ENCODE measurements around the gene HECTD2. TPM values are rescaled to one million over a fixed set of nuclear protein-coding genes. Genes with fewer than 3 reads are reported as not detected.

Gene HECTD2
- polyA plus RNA-seq, 6 donors from 2014 or later, result 0.96 to 1.9 (median 1.8) TPM; not detected in 1

DNA sequence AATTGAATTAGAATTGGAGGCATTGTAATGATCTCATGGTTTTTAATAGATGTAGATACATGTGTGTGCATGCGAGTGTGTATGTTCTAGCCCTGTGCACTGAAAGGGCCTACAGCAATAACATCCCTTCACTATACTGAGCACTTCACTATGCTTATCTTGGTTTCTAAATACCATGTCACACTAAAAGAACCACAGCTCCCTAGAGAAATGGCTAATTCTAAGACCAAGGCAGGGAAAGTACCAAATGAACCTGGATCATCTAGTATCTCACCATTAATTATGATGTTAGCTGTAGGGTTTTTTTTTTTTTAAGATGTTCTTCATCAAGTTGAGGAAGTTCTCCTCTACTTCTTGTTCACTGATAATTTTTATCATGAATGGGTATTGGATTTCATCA lies 55.1 kb downstream of the HECTD2 start:
- H3K36me3 Mint-ChIP-seq, result peaks cover 32 to 42% of the 10 kb centered on the region in 2 donors
- no peaks in the 10 kb centered on the region for H3K27me3 Mint-ChIP-seq
- DNase-seq (no peak), ATAC-seq (ENCODE audit: low read depth in 2 of 2) (no peak)
- H3K27ac Mint-ChIP-seq, result peak overlapping the region in 1 of 6 donors; percentile 14
- H3K4me3 Mint-ChIP-seq, result no peak overlapping the region
- H3K4me1 Mint-ChIP-seq, result no peaks in the 10 kb centered on the region
- H3K9me3 Mint-ChIP-seq, result peaks cover 0 to 7% (median 2%) of the 10 kb centered on the region in 7 donors

DNA sequence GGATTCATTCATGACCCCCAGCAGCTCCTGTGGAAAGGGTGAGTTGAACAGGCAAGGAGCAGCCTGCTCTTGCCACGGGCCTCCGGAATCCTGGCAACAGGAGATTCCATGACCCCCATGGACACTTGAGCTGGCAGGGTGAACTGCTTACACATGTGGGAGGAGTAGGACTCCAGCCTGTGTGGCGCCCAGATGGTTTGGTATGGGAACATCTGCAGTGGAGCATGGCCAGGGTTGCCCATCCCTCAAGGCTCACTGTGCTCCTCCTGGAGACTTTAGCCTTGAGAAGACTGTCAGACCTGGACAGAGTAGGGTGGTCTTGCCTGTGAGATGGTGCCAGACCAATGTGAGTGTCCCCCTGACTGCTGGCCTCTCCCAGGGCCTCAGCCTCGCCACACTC lies 57.0 kb downstream of the HECTD2 start:
- H3K27me3 Mint-ChIP-seq, result no peaks in the 10 kb centered on the region
- peaks cover 0 to 12% (median 5%) of the 10 kb centered on the region in 7 donors for H3K9me3 Mint-ChIP-seq
- no peak for ATAC-seq (ENCODE audit: low read depth in 2 of 2)
- no peak overlapping the region for H3K4me3 Mint-ChIP-seq
- H3K36me3 Mint-ChIP-seq, result peaks cover 28 to 35% of the 10 kb centered on the region in 2 donors
- H3K4me1 Mint-ChIP-seq, result no peaks in the 10 kb centered on the region
- H3K27ac Mint-ChIP-seq, result no peak overlapping the region
- no peak for DNase-seq

DNA sequence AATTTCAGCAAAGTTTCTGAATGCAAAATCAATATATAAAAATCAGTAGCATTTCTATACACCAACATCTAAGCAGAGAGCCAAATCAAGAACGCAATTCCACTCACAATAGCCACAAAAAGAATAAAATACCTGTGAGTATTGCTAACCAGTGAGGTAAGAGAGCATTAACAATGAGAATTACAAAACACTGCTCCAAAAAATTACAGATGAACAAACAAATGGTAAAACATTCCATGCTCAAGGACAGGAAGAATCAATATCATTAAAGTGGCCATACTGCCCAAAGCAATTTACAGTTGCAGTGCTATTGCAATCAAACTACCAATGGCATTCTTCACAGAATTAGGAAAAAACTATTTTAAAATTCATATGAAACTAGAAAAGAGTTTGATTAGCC lies 61.5 kb downstream of the HECTD2 start:
- H3K9me3 Mint-ChIP-seq, result peaks cover 0 to 11% (median 2%) of the 10 kb centered on the region in 7 donors
- H3K27me3 Mint-ChIP-seq, result no peaks in the 10 kb centered on the region

DNA sequence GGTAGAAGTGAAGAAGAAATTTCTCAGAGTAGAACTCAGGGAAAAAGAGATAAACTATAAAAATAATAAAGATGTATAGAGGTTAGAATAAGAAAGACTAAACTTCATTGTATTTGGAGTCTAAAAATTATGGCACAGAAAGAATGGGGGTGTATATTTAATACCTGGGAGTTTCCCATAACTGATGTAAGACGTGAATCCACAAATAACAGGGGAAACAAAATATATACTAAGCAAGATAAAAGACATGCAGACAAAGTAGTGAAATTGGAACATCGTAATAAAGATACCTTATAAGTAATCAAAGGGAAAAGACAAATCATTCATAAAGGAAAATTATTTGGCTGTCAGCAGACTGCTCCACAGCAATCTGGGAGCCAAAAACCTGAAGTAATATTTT lies 62.8 kb downstream of the HECTD2 start:
- H3K27me3 Mint-ChIP-seq, result no peaks in the 10 kb centered on the region
- H3K36me3 Mint-ChIP-seq, result peaks cover 0 to 7% of the 10 kb centered on the region in 2 donors
- DNase-seq, result no peak
- no peaks in the 10 kb centered on the region for H3K4me1 Mint-ChIP-seq
- H3K4me3 Mint-ChIP-seq, result no peak overlapping the region
- no peak overlapping the region for H3K27ac Mint-ChIP-seq
- ATAC-seq (ENCODE audit: low read depth in 2 of 2), result no peak
- peaks cover 0 to 11% (median 2%) of the 10 kb centered on the region in 7 donors for H3K9me3 Mint-ChIP-seq

More for the DNA sequence above, 61.5 kb downstream of the HECTD2 start:
- H3K36me3 Mint-ChIP-seq, result peaks cover 3 to 20% of the 10 kb centered on the region in 2 donors
- H3K27ac Mint-ChIP-seq, result no peak overlapping the region
- no peak for DNase-seq
- no peaks in the 10 kb centered on the region for H3K4me1 Mint-ChIP-seq
- no peak overlapping the region for H3K4me3 Mint-ChIP-seq
- no peak for ATAC-seq (ENCODE audit: low read depth in 2 of 2)

DNA sequence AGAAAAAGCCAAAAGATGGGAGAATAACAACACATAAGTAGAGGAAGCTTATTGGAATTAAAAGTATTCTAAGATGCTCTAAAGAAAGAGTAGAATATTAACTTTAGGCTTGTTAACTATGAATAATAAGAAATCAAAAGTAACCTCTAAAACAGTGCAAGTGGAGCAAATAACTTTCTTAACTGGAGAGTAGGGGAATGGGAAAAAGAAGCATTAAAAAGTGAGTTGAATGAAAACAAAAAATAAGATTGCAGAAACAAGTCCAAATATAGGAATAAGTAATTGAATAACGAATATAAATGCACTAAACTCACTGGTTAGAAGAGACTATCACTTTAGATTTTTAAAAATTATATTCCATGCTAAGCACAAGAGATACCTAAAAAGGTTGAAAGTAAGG lies 63.9 kb downstream of the HECTD2 start:
- ATAC-seq (ENCODE audit: low read depth in 2 of 2) (no peak), DNase-seq (no peak)
- Mint-ChIP-seq H3K27me3 (no peaks in the 10 kb centered on the region), H3K9me3 (peaks cover 0 to 11% (median 0%) of the 10 kb centered on the region in 7 donors), H3K4me1 (no peaks in the 10 kb centered on the region), H3K36me3 (no peaks in the 10 kb centered on the region), H3K27ac (no peak overlapping the region), H3K4me3 (no peak overlapping the region)

DNA sequence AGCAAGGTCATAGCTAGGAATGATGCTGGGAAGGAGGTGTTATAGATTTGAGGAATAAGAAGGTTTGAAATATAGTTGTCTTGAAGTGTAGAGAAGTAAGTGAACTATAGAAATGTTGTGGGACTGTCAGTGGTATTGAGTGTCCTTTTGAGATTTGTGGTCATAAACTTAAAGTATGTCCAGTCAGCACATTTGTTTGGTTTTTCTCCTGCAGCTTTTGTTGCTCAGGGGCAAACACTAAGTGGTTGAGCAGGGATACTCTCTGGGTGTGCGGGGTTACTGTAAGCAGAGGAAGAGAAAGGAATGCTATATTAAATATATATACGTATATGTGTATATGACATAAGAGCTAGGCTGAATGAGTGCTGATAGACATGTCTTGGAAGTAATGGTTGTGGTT lies 67.1 kb downstream of the HECTD2 start:
- no peaks in the 10 kb centered on the region for H3K4me1 Mint-ChIP-seq
- no peak for DNase-seq
- no peak overlapping the region for H3K27ac Mint-ChIP-seq
- H3K9me3 Mint-ChIP-seq, result no peaks in the 10 kb centered on the region
- H3K27me3 Mint-ChIP-seq, result no peaks in the 10 kb centered on the region
- H3K4me3 Mint-ChIP-seq, result no peak overlapping the region
- ATAC-seq (ENCODE audit: low read depth in 2 of 2), result no peak
- peaks cover 0 to 6% of the 10 kb centered on the region in 2 donors for H3K36me3 Mint-ChIP-seq

DNA sequence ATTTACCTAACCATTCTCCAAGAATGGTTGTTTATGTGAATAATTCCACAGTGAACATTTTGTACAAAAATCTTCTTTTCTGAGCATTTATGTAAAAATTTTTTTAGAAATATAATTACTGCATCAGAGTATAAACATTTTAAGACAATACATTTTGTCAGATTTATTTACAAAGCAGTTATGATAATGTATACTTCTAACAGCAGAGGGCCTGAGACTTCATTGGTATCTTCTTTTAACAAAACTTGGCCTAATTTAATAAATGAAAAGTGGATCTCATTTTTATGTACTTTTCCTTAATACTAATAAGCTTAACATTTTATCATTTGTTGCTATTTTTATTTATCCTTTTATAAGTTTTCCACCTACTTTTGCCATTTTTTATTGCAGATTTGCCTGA lies 69.4 kb downstream of the HECTD2 start:
- H3K4me3 Mint-ChIP-seq, result no peak overlapping the region
- H3K36me3 Mint-ChIP-seq, result peaks cover 0 to 6% of the 10 kb centered on the region in 2 donors
- DNase-seq (no peak), ATAC-seq (ENCODE audit: low read depth in 2 of 2) (no peak)
- no peaks in the 10 kb centered on the region for H3K4me1 Mint-ChIP-seq
- H3K9me3 Mint-ChIP-seq, result no peaks in the 10 kb centered on the region
- H3K27me3 Mint-ChIP-seq, result no peaks in the 10 kb centered on the region
- no peak overlapping the region for H3K27ac Mint-ChIP-seq

DNA sequence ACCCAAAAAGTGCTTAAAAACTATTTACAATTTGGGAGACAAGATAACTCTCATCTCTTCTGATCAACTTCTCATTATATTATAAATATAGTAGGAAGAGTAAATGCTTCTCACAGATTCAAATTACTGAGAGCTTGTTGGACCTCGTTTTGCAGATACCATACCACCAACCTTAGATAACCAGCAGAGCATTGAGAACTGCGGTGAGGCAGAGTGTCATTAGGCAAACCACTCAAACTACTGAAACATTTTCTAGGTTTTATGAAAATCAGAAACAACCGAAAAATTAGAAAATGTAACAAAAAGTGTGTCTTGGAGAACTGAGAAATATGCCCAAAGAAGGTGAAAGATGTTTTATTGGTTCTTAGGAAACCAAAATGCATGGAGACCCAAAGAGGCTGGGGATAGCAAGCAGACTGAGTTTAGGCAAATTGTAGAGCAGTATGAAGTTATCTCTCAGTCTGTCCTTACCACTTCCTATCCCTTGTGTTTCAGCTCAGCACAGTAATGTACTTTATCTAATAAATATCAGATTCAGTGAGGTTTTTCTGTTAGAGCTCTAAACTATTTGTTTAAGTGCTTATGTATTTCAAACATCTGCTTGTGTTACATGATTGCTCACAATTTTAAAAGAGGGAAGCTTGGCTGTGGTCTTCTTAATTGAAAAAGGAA lies 77.9 kb downstream of the HECTD2 start:
- DNase-seq, result no peak
- Mint-ChIP-seq H3K4me3 (no peak overlapping the region), H3K4me1 (no peaks in the 10 kb centered on the region), H3K36me3 (no peaks in the 10 kb centered on the region), H3K27ac (no peak overlapping the region), H3K27me3 (no peaks in the 10 kb centered on the region), H3K9me3 (no peaks in the 10 kb centered on the region)
- ATAC-seq (ENCODE audit: low read depth in 2 of 2), result no peak

DNA sequence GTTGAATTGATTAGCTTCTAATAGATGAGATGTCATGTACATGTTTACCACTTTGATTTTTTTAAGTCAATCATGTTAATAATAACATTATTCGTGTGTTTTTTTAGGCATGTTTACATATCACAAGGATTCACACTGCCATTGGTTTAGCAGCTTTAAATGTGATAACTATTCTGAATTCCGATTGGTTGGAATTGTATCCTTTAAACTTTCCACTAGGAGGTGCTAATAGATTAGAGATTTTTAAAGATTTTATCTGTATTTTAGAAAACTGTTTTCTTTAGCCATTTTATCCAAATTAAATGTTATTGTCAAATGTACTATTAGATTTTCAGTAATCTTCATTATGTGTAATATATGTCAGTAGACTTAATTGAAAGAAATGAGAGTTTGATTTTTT lies 83.2 kb downstream of the HECTD2 start:
- DNase-seq (no peak), ATAC-seq (ENCODE audit: low read depth in 2 of 2) (no peak)
- peaks cover 0 to 5% of the 10 kb centered on the region in 2 donors for H3K36me3 Mint-ChIP-seq
- H3K27ac Mint-ChIP-seq, result no peak overlapping the region
- no peaks in the 10 kb centered on the region for H3K9me3 Mint-ChIP-seq
- no peaks in the 10 kb centered on the region for H3K27me3 Mint-ChIP-seq
- H3K4me1 Mint-ChIP-seq, result no peaks in the 10 kb centered on the region
- no peak overlapping the region for H3K4me3 Mint-ChIP-seq

DNA sequence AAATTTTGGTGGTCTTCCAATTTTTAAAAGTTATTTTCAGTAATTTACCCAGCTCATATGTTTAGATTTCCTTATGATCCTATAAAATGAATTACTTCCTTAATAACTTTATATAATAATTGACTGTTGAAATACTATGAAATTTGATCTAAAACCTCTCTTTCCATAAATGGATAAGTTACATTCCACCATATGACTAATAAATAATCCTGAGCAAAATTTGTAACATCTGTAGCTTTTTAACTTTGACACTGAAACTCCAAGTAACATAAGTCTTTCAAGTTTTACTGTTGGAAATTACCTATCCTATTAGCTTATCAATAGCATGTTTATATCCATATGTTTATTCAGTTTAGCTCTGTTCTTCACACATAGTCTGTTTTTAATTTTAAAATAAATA lies 85.3 kb downstream of the HECTD2 start:
- no peaks in the 10 kb centered on the region for H3K4me1 Mint-ChIP-seq
- H3K4me3 Mint-ChIP-seq, result no peak overlapping the region
- no peaks in the 10 kb centered on the region for H3K27me3 Mint-ChIP-seq
- H3K36me3 Mint-ChIP-seq, result peaks cover 10 to 13% of the 10 kb centered on the region in 2 donors
- no peak overlapping the region for H3K27ac Mint-ChIP-seq
- ATAC-seq (ENCODE audit: low read depth in 2 of 2) (no peak), DNase-seq (no peak)
- no peaks in the 10 kb centered on the region for H3K9me3 Mint-ChIP-seq

DNA sequence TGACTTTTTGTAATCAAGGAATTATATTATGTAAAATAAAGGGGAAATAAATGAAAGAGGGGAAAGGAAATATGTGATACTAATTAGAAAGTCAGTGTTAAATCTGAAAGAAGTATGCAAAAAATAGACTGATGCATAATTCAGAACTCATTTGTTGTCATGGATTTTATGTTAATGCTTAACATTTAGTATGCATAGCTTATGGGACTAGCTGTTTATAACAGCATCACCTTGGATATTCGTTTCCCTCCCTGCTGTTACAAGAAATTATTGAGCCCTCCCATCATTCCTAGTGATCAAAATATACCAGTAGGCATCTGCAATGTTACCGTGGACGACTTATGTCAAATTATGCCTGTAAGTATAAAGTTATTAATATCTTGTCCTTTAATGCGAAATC lies 85.9 kb downstream of the HECTD2 start:
- Mint-ChIP-seq H3K4me3 (no peak overlapping the region), H3K27me3 (no peaks in the 10 kb centered on the region), H3K36me3 (peaks cover 13 to 15% of the 10 kb centered on the region in 2 donors), H3K4me1 (no peaks in the 10 kb centered on the region), H3K9me3 (no peaks in the 10 kb centered on the region), H3K27ac (no peak overlapping the region)
- DNase-seq (no peak), ATAC-seq (ENCODE audit: low read depth in 2 of 2) (no peak)

DNA sequence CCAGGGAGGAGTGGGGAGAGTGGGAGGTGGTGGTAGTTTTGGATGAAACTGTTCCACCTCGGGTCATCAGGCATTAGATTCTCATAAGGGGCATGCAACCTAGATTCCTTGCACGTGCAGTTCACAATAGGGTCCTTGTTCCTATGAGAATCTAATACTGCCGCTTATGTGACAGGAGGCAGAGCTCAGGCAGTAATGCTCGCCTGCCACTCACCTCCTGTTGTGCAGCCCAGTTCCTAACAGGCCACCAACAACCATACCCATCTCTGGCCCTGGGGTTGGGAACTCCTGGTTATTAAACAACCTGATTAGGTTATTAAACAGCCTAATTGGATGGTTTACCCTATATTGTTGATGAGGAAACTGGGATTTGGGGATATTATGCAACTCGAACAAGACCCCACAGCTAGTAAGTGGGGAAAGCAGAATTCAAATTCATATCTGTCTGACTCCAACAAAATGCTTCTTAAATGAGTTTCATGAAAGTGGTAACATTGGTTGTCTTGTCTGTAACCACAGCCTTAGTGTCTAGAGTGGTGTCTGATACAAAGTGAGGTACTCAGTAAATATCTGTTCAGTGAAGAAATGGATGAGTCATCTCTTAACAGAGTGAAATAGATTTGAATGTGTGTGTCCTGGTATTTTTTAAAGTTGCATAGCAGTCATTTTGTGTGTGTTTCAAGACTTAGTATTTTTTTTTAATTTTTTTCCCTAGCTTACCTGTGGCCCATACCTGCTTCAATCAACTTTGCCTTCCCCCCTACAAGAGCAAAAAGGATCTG lies 101.6 kb downstream of the HECTD2 start:
- Mint-ChIP-seq H3K27me3 (no peaks in the 10 kb centered on the region), H3K27ac (peak overlapping the region in 1 of 6 donors; percentile 43), H3K4me1 (no peaks in the 10 kb centered on the region), H3K36me3 (no peaks in the 10 kb centered on the region), H3K9me3 (no peaks in the 10 kb centered on the region), H3K4me3 (no peak overlapping the region)
- DNase-seq (no peak), ATAC-seq (ENCODE audit: low read depth in 2 of 2) (no peak)

DNA sequence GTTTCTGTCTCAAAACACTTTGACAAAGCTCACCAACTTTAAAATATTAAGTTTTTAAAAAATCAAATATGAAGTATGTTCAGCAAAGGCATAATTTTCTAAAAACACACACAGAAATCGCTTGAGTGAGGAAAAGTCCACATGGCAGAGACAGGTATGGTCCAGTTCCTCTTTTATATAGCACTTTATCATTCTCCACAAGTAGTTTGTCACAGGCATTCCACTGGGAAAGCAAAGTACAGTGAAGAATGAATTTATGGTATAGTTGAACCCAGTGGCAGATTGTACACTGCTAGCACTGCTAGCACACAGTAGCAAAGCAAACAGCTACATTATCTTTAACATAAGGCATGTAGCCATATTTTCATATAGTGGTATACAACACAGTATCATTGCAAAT lies 102.3 kb downstream of the HECTD2 start:
- Mint-ChIP-seq H3K4me3 (no peak overlapping the region), H3K4me1 (no peaks in the 10 kb centered on the region), H3K9me3 (no peaks in the 10 kb centered on the region), H3K36me3 (peaks cover 0 to 2% of the 10 kb centered on the region in 2 donors), H3K27ac (no peak overlapping the region), H3K27me3 (no peaks in the 10 kb centered on the region)
- ATAC-seq (ENCODE audit: low read depth in 2 of 2), result no peak
- no peak for DNase-seq
